Ammon's horn (tissue), 1 donor: Measurements from ENCODE around the gene CADPS2.
A peak's percentile ranks its signal among the peaks of the same experiment; 100 is the strongest.
"Not testable (repeated sequence)": the region's sequence is repeated elsewhere in the genome, so short reads cannot be mapped to it uniquely, and the experiment has no call there.

Experiments used
- DNase-seq: peaks from one replicate; pipeline ENCODE4 v3.0.0-alpha.2; 2016; ENCODE audit warnings: low spot score

CADPS2 gene

GRCh38 chr7:122849957-122850328, 36.3 kb downstream of the CADPS2 start:
- DNase-seq, result no peak

- no peak for DNase-seq
Measured at GRCh38 chr7:122849322-122849956, 36.8 kb downstream of the CADPS2 start.

- no peak for DNase-seq
Measured at GRCh38 chr7:122847871-122848473, 38.3 kb downstream of the CADPS2 start.

- DNase-seq, result no peak
Measured at GRCh38 chr7:122846591-122846990, 39.7 kb downstream of the CADPS2 start.

GRCh38 chr7:122845286-122845685, 41.0 kb downstream of the CADPS2 start:
- DNase-seq, result no peak

- no peak for DNase-seq
Measured at GRCh38 chr7:122844191-122844988, 41.9 kb downstream of the CADPS2 start.

- no peak for DNase-seq
Measured at GRCh38 chr7:122842971-122843370, 43.3 kb downstream of the CADPS2 start.

- DNase-seq, result not testable (repeated sequence)
Measured at GRCh38 chr7:122836286-122836685, 50.0 kb downstream of the CADPS2 start.

GRCh38 chr7:122834571-122834942, 51.7 kb downstream of the CADPS2 start:
- not testable (repeated sequence) for DNase-seq

- no peak for DNase-seq
Measured at GRCh38 chr7:122833888-122834570, 52.2 kb downstream of the CADPS2 start.

- DNase-seq, result no peak
Measured at GRCh38 chr7:122831436-122831835, 54.8 kb downstream of the CADPS2 start.

GRCh38 chr7:122829962-122830361, 56.3 kb downstream of the CADPS2 start:
- no peak for DNase-seq

GRCh38 chr7:122827763-122828162, 58.5 kb downstream of the CADPS2 start:
- DNase-seq, result no peak

- DNase-seq, result no peak
Measured at GRCh38 chr7:122813845-122814244, 72.4 kb downstream of the CADPS2 start.

- no peak for DNase-seq
Measured at GRCh38 chr7:122803851-122804250, 82.4 kb downstream of the CADPS2 start.

GRCh38 chr7:122803323-122803722, 82.9 kb downstream of the CADPS2 start:
- peak; percentile 78 for DNase-seq

- DNase-seq, result peak; percentile 35
Measured at GRCh38 chr7:122802301-122802751, 83.9 kb downstream of the CADPS2 start.

- no peak for DNase-seq
Measured at GRCh38 chr7:122791959-122792545, 94.2 kb downstream of the CADPS2 start.

GRCh38 chr7:122790591-122790990, 95.7 kb downstream of the CADPS2 start:
- DNase-seq, result no peak

GRCh38 chr7:122790132-122790531, 96.1 kb downstream of the CADPS2 start:
- DNase-seq, result no peak

- no peak for DNase-seq
Measured at GRCh38 chr7:122789156-122789555, 97.1 kb downstream of the CADPS2 start.

GRCh38 chr7:122770686-122771335, 115.4 kb downstream of the CADPS2 start:
- no peak for DNase-seq
